K562 (cell line): ENCODE measurements around the gene ACP5. TPM values are rescaled to one million over a fixed set of nuclear protein-coding genes. Genes with fewer than 3 reads are reported as not detected.

Source experiments
- CBX5 ChIP-seq: IDR thresholded peaks from 2 replicates; pipeline ENCODE4 v1.6.1; 2014; ENCODE audit warnings: low read depth, borderline replicate concordance
- ELK1 ChIP-seq: sonication (generic); formaldehyde crosslinking; IDR thresholded peaks from 2 replicates; pipeline ENCODE4 v1.8.1; 2022; ENCODE audit warnings: missing genetic modification reagents
- FOXM1 ChIP-seq, 2 experiments: fragments of 450-650 bp in 1 of 2; sonication (generic) in 1 of 2; formaldehyde crosslinking in 1 of 2; IDR thresholded peaks; 2 replicates each; pipeline versions ENCODE4 v1.6.1 to v1.9.0; 2017 to 2022; ENCODE audit warnings: low read depth in 2 of 2, mild to moderate bottlenecking in 2 of 2, missing genetic modification reagents in 1 of 2, moderate library complexity in 1 of 2
- JUND ChIP-seq, 2 experiments: IDR thresholded peaks; 2 replicates in 1 of 2; 3 replicates in 1 of 2; pipeline ENCODE4 v1.6.1; 2011; ENCODE audit warnings: borderline replicate concordance in 2 of 2, low read depth in 2 of 2, low read length in 2 of 2, improper control_type of control experiment in 1 of 2, missing biosample characterization in 1 of 2, missing genetic modification characterization in 1 of 2, missing genetic modification reagents in 1 of 2
- MITF ChIP-seq: IDR thresholded peaks from 2 replicates; pipeline ENCODE4 v1.6.1; 2014; ENCODE audit warnings: antibody characterized with exemption
- NFE2 ChIP-seq: IDR thresholded peaks from 2 replicates; pipeline ENCODE4 v1.6.1; 2014; ENCODE audit warnings: antibody characterized with exemption, low read depth
- POU5F1 ChIP-seq: fragments of 150-350 bp; IDR thresholded peaks from 2 replicates; pipeline ENCODE4 v1.6.1; 2014; ENCODE audit warnings: borderline replicate concordance, low read length, low read depth, mild to moderate bottlenecking; ENCODE audit not compliant: partially characterized antibody
- RBBP5 ChIP-seq: fragments of 200-600 bp; sonication (generic); IDR thresholded peaks from 2 replicates; pipeline ENCODE4 v1.6.1; 2012; ENCODE audit warnings: borderline replicate concordance, mild to moderate bottlenecking, low read length, control low read depth, inconsistent platforms; ENCODE audit not compliant: insufficient read depth, poor library complexity, severe bottlenecking
- TFAM ChIP-seq: fragments of 250-450 bp; sonication (Bioruptor Pico); conservative IDR thresholded peaks from 2 replicates; pipeline ENCODE4 v1.5.0; 2021; ENCODE audit warnings: mild to moderate bottlenecking, moderate library complexity
- ZBTB40 ChIP-seq, 2 experiments: fragments of 450-650 bp in 1 of 2; sonication (generic) in 1 of 2; formaldehyde crosslinking in 1 of 2; IDR thresholded peaks; 2 replicates each; pipeline versions ENCODE4 v1.7.1 to v1.9.0; 2016 to 2022; ENCODE audit warnings: inconsistent platforms in 1 of 2, mild to moderate bottlenecking in 1 of 2, missing genetic modification reagents in 1 of 2
- ZNF121 ChIP-seq: sonication (generic); formaldehyde crosslinking; conservative IDR thresholded peaks from 2 replicates; pipeline ENCODE4 v1.8.0; 2022; ENCODE audit warnings: missing genetic modification reagents
- ZNF398 ChIP-seq: fragments of 250-450 bp; sonication (Bioruptor Pico); IDR thresholded peaks from 2 replicates; pipeline ENCODE4 v1.8.0; 2021; ENCODE audit warnings: moderate library complexity, mild to moderate bottlenecking, inconsistent platforms
- ZNF41 ChIP-seq: fragments of 250-450 bp; sonication (Bioruptor Pico); conservative IDR thresholded peaks from 2 replicates; pipeline ENCODE4 v1.4.0; 2020; ENCODE audit warnings: mild to moderate bottlenecking
- polyA plus RNA-seq, 8 experiments: library from polyadenylated mRNA; depleted of rRNA in 4 of 8; stranded (reverse) in 5 of 8; unstranded in 3 of 8; fragments of >200 nt; fragmentation: Nextera tagmentation in 2 of 8; fragmentation: Illumina TruSeq in 1 of 8; extraction: Ambion mirVana in 2 of 8; extraction: Trizol in 1 of 8; gene quantifications; 2 replicates each; pipeline versions ENCODE4 v1.2.1 to v1.2.3, GENCODE V29; 2011 to 2014; ENCODE audit warnings: inconsistent platforms in 1 of 8, missing spikeins in 1 of 8
- total RNA-seq, 7 experiments: library from RNA; depleted of rRNA in 6 of 7; stranded (reverse); fragments of >200 nt in 6 of 7; fragmentation: Illumina TruSeq in 2 of 7; extraction: Trizol in 2 of 7; gene quantifications; 2 replicates each; pipeline versions ENCODE4 v1.2.1 to v1.2.3, GENCODE V29; 2011 to 2021; ENCODE audit warnings: low replicate concordance in 1 of 7

The ACP5 gene
- total and polyA plus RNA-seq, 9 of the 15 experiments (the other 6 are each of a cell fraction or from before 2014, with no cell fraction given), result 0.06 to 1.1 (median 0.31) TPM; not detected in 1

GRCh38 chr19:11530432-11530831, 47.0 kb downstream of the ACP5 start (continued):
- no peak for TF ChIP-seq MITF
- no peak for TF ChIP-seq ELK1 (CRISPR knock-in tag)
- no peak for TF ChIP-seq RBBP5
- no peak for TF ChIP-seq FOXM1 (IDR thresholded peaks at IDR 0.05; ENCODE audit: low read depth)
- no peak for TF ChIP-seq FOXM1 (CRISPR knock-in tag; IDR thresholded peaks at IDR 0.05; ENCODE audit: low read depth)
- TF ChIP-seq TFAM (CRISPR knock-in tag), result no peak
- TF ChIP-seq ZNF398 (CRISPR knock-in tag), result no peak
- no peak for TF ChIP-seq NFE2
- TF ChIP-seq JUND (IDR thresholded peaks at IDR 0.05; ENCODE audit: borderline replicate concordance, low read depth, low read length), result no peak
- TF ChIP-seq JUND (tag; IDR thresholded peaks at IDR 0.05; ENCODE audit: borderline replicate concordance, low read depth, low read length), result no peak
- TF ChIP-seq ZNF41 (CRISPR knock-in tag), result no peak
- no peak for TF ChIP-seq POU5F1
- TF ChIP-seq ZBTB40 (IDR thresholded peaks at IDR 0.05), result no peak
- no peak for TF ChIP-seq ZBTB40 (CRISPR knock-in tag; IDR thresholded peaks at IDR 0.05)
- no peak for TF ChIP-seq ZNF121 (CRISPR knock-in tag)
- no peak for TF ChIP-seq CBX5
